ENCODE results near the gene BTBD18.

BTBD18 gene

GRCh38 chr11:57698843-57699365 is 52.7 kb downstream of the BTBD18 start:
- no peaks in the 10 kb centered on the region for H3K27me3 ChIP-seq (replicated peaks; ENCODE audit: control insufficient read depth, insufficient read depth, low read length)
- no peak overlapping the region for H3K9ac ChIP-seq (ENCODE audit: low read length)
- no peak overlapping the region for H3K4me3 ChIP-seq (ENCODE audit: low read length)
- H3K36me3 ChIP-seq (ENCODE audit: control insufficient read depth, insufficient read depth, low read length, severe bottlenecking), result peaks cover 86% of the 10 kb centered on the region
- DNase-seq (ENCODE audit: low read depth), result no peak
- H3K9me3 ChIP-seq (ENCODE audit: control insufficient read depth, low read length), result no peaks in the 10 kb centered on the region
- peaks cover 12% of the 10 kb centered on the region for H3K4me1 ChIP-seq (ENCODE audit: control insufficient read depth, insufficient read depth, low read length)
